D341Med (cell line): ENCODE results near the gene COA8.
A peak's percentile ranks its signal among the peaks of the same experiment; 100 is the strongest.

Source experiments
- DNase-seq: peaks from one replicate; pipeline ENCODE4 v3.0.0; 2012; ENCODE audit warnings: low spot score

COA8 gene

DNA sequence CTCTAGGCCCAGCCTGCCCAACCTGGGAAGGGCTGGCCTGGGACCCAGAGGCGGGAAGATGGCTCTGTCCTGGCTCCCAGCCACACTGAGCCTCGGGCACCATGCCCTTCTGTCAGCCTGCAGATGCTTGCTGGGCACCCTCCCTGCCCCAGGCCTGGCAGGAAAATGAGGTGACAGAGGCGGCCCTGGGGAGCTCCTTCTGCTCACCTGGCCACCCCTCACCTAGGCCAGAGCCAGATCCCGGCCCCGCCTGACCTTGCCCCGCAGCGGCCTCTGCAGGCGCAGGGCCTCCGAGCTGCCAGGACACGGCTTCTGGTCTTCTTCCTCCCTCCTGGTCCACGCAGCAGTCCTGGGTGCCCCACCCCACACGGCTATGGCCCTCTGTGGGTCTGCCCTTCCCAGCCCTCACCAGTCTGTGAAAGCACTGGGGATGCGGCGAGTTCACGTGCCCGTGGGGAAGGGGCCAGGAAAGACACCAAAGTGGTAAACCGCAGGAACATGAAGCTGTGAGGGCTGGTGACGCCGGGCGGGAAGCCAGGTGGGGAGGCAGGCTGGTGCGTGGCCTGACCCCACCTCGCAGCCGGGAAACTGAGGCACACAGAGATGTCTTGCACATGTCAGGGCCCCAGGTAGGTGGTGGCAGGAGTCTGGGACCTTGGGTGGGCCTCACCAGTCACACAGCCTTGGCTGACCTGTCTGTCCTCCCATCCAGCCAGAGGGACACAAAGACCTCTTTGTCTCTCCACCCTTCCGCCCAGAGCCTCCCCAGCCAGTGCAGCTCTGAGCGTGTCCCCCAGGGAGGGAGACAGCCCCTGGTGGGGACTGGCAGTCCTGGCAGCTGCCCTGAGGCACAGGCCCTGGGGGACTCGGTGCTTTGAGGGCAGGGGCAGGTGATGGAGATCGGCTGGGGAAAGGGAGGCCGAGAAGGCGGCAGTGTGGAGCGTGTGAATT, 13.1 kb upstream of the COA8 start:
- DNase-seq = peak; percentile 39

DNA sequence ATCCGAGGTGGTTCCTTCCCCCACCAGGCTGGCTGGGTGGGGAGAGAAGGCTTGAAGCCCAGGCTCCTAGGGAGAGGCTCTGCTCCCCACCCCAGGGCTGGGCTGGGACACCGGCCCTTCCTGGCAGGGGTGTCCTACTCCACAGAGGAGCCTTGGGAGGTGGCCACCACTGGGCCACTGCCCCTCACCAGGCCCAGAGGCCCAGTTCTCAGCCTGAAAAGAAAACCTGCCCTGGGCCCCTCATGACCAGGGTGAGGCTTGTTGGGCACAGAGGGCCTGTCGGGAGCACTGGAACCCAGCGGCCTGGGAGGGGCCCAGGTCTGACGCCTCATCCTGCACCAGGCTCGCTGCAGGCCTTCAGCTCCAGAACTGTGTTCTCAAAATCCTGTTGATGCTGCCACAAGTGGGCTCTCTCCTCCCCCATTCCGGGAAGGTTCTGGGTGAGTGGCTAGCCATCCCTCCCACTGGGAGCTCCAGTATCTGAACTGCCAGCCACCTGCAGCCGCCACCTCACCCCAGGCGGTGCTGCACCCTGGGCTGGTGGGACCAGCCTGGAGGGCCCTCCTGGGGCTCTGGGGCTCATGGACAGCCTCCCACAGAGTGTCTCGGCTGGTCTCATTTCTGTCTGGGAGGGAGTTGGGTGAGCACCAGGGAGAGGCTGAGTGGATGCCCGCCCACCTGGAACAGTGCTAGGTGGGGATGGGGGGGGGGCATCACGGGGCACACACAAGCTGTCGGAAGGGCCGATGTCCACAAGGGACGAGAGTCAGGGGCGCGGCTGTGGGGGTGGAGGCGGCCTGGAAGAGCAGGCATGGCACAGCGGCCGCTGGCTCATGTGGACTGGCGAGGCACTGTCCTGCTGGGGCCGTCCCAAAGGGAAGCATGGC, 12.1 kb upstream of the COA8 start:
- no peak for DNase-seq

DNA sequence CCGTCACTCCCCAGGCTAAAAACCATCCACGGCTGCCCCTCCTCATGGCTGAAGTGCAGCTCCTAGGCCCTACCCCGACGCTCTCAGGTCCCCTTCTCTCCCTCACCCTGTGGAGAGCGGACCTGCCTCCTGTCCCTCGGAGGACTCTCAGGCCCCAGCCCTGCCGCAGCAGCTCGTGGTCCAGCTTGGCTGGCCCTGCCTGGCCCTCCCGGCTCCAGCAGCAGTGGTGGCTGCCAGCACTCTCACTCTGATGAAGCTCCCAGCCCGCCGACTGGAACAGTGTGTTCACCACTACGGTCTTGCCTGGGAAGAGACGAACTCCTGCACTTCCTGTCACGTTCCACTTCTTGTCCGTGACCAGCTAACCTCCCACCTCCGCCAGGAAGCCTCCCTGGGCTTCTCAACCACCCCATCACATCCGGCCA, 11.4 kb upstream of the COA8 start:
- DNase-seq = no peak

DNA sequence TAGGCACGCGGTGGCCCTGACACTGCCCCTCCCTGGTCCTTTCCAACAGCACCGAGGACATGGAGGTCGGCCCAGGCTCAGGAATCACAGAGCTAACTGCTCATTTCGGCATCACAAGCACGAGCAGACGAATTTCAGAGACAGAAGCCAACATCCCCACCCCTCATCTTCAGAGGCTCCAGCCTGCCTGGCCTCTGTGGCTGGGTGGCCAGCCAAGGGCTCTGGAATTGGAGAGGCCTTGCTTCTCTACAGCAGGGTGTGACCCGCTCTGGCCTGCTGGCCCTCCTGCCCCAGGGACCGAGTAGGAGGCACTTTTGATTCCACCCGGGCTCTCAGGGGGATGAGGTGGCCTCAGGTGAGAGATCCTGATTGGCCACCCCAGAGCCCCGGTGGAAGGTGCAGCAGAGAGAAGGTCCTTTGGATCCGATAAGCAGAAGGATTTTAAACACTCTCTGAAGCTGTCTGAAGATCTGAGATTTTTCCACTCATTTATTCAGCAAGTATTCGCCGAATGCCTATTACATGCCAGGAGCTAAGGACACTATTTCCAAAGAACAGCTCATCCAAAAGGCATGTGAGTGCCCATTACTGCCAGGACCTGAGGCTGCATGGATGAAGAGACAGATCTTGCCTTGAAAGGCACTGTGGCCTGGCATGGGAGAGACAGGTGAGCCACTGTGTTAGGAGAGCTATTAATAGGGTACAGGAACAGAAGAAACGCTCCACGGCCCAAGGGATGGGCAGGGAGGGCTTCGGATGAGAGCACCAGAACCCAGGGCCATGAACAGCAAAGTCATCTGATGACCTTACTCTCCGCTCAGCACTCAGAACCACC, 10.5 kb upstream of the COA8 start:
- no peak for DNase-seq

DNA sequence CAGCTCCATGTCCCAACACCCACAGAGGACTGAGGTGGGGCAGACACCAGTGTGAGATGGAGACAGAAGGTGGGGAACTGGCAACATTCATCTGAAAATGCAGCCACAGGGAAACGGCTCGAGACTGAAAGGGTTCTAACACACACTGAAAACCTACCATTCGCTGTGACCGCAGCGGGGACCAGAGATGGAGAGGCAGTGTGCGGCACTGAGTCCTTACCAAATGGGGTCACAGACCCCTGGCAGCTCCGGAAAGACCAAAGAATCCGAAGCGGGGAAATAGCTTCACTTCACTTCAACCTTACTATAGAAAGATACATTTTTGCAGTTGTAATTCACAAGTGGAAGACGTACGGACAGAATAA, 9.9 kb upstream of the COA8 start:
- DNase-seq = no peak

DNA sequence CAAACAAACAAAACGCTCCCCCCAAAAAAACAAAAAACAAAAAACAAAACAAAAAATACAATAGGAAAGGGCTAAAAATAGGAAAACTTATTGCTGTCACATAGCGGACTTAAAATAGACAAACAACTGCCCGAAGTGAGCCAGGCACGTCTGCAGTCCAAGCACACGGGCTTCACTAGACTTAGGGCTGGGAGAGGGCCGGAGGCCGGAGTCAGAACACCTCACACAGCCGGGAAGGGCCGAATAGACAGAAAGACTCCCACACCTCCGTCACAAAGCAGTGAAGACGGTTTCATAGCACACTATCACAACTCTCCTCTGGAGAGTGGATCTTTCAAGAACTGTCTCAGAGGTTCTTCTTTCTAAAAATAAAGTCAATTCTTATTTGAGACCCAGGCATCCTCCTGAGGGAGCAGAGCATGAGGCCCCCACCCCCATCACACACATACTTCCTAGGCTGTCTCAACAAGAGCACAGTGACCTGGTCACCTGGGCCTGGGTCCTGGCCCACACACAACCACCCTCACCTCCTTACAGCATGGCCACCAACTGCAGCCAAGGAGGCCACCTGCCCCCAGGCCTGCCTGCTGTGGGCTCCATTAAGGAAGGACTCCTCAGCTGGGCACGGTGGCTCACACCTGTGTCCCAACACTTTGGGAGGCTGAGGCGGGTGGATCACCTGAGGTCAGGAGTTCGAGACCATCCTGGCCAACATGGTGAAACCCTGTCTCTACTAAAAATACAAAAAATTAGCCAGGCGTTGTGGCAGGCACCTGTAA, 7.0 kb upstream of the COA8 start:
- no peak for DNase-seq

DNA sequence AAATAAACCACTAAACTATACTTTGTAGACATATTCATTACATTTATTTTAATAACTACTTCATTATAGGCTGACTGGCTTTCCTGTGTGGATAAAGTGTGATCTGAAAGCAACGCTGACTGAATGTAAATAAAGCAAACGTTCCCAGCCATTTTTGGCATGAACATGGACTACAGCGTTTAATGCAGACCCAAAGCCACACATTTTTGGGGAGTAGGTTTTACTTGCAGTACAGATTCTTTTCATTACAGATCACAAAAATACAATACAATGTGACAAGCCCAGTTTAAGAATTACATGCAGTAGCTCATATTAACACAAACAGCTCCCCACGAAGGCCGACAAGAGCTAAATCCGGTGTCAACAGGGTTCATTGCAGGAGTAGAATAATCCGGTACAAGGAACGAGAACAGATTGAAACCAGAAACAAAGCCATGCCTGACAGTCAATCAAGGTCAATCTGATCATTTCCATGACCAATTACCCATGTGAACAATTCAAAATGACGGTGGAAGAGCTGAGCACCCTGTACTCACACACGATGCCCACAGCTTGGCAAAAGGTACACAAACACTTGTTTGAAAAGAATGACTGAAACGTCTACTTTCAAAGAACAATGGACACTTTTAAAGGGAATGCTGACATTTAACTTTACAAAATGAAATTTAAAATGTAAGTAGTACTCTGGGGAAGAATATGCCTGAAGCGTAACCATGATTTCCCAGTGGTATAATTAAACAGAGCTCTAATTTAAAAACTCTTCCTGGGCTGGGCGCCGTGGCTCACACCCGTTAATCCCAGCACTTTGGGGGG, 5.6 kb upstream of the COA8 start:
- no peak for DNase-seq

DNA sequence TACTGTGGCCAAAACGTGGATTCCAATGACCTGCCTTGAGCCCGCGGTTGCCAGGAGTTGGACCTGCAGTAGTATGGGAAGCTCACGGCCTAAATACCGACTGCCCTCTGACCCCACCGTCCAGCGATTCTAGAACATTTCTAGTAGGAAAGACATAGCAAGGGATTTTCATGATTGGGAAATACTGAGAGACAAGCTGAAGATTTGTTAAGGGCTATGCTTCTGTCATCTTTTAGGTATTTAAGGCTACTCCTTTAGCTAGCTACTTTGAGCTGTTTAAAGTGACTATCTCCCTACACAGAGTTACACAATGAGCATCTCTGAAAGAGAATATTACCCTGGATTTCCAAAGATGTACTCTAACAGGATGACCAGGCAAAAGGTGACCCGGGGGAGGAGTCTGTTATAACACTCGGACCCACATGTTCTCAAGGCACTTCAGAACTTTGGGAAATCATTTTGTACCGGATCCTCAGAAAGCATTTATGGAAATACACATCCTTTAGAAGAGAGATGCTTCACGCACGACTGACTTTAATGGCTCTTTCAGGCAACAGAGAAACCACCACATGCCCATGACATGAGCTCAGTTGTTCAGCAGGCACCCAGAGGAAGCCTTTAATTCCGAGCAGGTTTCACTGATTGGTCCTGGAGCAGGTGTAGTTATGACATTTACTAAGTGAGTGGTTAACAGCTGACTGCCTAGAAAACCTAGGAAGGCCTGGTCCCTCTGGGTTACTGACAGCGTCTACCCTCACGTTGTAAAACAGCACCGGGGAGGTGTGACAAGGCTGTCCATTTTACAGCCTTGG, 4.5 kb upstream of the COA8 start:
- no peak for DNase-seq

DNA sequence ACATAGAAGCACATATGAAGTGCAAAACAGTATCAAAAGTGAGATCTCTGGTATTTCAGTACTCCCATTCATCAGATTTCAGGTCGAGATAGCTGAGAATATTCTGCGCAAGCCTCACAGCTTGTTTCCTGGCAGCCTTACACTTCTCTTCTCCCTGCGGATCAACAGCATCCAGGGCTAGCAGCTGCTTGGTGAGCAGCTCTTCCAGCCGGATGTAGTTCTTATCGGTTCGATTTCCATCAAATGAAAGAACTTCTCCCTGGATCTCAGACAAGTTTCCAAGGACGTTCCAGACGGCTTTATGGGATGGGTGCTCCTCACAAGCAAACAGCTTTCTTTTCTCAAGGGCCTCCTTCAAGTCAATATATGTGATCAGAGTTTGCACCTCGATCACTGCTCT, 3.0 kb upstream of the COA8 start:
- DNase-seq = no peak

DNA sequence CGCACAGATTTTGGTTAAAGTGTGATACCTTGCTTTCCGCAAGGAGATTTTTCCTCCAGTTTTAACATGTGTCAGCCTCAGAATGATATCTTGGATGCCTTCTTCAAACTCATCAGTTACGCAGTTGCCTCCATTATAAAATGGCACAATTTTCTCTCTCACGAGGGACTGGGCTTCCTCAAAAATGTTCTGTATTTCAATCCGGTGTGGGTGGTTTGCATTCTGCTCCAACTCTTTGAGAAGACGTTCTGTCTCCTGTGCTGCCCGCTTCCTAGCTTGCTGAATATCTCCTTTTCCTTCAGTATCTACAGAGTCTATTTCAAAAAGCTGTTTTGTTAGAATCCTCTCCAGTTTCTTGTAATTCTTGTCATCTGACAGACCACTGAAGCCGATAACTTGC, 2.1 kb upstream of the COA8 start:
- DNase-seq = no peak

DNA sequence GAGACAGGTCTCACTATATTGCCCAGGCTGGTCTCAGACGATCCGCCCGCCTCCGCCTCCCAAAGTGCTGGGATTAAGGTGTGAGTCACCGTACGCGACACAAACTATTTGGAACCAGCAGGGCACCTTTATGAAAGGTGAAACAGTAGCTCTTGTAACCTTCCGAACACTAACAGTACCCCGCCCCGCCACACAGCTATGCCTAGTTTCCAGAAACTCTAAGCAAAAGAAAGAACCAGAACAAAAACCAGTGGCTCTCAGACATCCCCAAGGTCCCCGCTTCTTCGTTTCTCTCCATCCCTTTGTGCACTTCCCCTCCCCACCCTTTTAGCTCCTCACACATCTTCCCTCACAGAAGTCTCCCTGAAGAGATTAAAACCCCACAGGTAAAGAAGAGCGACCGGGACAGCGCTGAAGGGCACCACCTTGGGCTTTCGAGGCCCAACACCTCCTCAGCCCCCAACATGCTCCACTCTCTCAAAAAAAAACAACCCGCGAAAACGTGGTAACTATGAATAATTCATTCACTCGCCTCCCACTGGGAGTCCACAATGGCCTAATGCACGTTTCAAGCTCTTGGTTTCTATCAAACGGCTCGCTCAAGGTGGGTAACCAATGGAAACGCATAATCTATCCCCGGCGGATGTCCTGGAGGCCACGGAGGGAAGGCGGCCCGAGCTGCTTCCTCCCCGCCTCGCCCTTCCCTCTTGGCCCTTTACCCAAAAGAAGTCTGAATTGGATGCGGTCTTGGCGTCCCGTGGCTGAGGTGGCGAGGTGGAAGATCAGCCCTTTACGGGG, 1.2 kb upstream of the COA8 start:
- DNase-seq = peak; percentile 64

DNA sequence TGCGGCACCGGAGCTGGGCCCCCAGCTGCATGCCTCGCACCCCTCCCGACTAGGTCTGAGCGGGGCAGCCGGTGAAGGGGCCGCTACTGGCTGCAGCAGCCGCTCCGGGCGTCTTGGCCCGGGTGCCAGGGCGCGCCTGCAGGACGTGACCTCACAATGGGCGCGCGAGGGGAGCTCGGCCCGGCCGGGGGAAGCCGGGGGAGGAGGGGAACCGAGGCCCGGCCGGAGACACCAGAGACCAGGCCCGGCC, 656 bp upstream of the COA8 start:
- no peak for DNase-seq

DNA sequence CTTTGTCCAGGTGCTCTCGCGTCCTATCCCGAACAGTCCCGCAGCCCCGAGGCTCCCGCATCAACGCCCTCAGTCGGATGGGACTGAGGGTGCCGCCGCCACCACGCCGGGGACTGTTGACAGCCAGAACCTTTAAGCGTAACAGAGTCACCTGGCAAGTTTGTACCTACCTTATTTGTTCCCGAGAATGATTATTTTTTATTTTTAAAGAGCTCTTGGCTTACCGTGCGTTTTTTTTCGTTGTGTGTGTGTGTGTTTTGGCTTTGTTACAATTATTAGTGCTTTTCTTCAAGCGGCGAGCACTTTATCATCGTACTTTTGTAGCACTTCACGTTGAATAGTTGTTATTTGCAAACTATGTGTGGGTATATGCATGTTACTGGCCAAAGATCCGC, 463 bp downstream of the COA8 start:
- DNase-seq = no peak

DNA sequence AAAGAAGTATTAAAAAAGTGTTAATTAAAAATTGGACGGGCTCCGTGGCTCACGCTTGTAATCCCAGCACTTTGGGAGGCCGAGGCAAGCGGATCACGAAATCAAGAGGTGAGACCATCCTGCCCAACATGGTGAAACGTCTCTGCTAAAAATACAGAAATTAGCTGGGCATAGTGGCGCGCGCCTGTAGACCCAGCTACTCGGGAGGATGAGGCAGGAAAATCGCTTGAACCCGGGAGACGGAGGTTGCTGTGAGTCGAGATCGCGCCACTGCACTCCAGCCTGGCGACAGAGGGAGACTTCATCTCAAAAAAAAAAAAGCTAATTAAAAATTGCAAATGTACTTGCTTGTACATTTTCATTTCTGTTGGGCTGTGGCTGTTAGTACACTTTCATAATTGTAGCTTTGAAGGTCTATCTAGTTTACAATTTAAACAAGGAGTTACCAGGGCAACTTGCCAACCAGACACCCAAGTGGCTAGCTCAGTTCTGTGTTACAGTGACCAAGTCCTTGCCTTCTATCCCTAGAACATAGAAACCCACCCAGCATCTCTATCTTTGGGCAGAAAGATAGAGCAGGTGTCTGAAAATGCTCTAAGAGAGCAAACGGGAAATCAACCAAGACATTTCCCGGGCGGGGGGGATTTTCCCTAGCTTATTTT, 1.2 kb downstream of the COA8 start:
- no peak for DNase-seq

DNA sequence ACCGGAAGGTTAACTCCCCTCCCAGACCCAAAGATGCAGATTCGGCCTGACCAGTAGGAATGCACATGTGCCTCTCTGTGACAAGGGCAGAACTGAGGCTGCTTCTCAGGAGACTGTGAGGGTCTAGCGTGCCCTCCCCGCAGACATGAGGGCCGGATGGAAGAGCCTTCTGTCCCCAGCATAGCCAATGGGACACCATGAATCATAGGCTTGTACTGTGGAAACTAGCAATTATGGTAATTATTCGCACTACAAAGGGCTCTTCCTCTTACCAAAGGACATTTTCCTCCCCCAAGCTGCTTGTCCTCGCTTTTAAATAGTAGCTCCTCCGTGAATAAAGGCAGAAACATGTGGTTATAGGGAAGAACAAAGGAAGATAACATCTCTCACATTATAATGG, 6.2 kb downstream of the COA8 start:
- DNase-seq = no peak

DNA sequence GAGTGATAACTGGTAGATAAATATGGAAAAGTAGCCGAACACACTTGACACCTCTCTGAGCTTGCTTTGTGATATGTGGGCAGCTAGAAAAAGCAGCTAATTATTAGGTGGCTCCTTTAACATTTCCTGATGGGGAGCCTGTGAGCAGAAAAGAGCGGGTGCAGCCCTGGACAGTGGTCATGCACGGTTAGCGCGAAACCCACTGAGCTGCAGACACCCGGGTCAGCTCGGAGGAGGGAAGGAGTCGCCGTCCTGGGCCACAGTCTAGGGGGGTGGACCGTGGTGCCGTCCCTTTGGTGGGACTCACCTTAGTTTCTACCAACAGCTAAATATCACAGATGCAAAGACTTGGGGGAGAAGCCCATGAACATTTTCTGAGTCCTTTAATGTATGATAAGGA, 6.6 kb downstream of the COA8 start:
- no peak for DNase-seq

DNA sequence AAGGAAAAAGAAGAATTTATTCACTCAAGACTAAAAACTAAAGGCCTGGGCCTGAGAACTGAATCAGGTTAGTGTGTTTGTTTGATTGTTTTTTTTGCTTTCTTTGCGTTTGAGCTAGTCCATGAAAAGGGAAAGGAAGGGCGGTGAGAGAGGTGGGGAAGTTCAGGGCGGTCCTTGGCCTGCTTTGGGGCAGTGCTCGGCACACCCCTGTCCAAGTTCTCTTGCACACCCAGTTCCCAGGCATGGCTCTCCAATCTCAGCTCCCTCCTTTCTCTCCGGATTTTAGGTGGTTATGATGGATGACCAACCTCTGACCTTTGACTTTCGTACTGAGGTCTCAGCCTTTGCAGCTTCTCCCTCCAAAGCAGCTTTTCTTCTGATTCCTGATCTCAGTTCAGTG, 11.3 kb downstream of the COA8 start:
- DNase-seq = no peak

DNA sequence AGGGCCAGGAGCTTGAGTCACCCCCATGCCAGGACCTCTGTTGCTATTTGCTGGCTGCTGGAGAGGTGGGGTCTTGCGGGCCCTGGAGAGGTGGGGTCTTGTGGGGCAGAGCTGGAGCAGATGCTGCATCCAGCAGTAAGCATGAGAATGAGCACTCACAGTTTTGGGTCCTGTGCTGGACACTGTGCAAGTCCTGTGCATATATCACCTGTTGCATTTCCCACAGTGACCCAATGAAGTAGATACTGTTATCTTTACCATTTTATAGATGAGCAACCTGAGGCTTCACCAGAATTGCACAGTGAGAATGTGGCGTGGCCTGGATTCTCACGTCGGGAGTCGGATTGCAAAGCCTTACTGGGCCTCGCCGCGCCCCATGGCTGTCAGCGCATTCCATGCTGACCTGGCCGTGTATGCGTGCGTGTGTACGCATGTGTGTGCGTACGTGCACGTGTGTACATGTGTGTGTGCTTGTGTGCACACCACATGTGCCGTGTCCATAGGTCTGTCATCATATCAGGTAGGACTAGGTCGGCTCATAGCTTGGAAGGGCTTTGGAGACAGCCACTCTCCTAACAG, 12.0 kb downstream of the COA8 start:
- DNase-seq = no peak
